C4-2B (cell line): ENCODE data around the gene ZNF521.

ENCODE experiments used
- CTCF ChIP-seq: fragments of 450-650 bp; conservative IDR thresholded peaks from 2 replicates; pipeline ENCODE4 v1.5.1; 2017; ENCODE audit warnings: mild to moderate bottlenecking
- ZFX ChIP-seq: fragments of 450-650 bp; IDR thresholded peaks from 2 replicates; pipeline ENCODE4 v1.6.1; 2017

GRCh38 chr18:25066516-25066915 lies 285.4 kb downstream of the ZNF521 start:
- TF ChIP-seq CTCF: no peak
- no peak for TF ChIP-seq ZFX
